Esophagus squamous epithelium (tissue), 4 donors: ENCODE measurements around the gene INPP5D.

ENCODE experiments used
- CTCF ChIP-seq, 6 experiments: fragments of 450-650 bp in 4 of 6; fragments of 200-600 bp in 2 of 6; sonication (generic) in 2 of 6; IDR thresholded peaks; one replicate each; pipeline ENCODE4 v1.5.1; 2016 to 2019; ENCODE audit warnings: antibody characterized with exemption in 6 of 6, mild to moderate bottlenecking in 4 of 6, moderate library complexity in 4 of 6
- POLR2A ChIP-seq, 4 donors: fragments of 450-650 bp; IDR thresholded peaks; one replicate each; pipeline ENCODE4 v1.6.1; 2017; ENCODE audit warnings: antibody characterized with exemption in 4 of 4, mild to moderate bottlenecking in 4 of 4, moderate library complexity in 3 of 4

DNA sequence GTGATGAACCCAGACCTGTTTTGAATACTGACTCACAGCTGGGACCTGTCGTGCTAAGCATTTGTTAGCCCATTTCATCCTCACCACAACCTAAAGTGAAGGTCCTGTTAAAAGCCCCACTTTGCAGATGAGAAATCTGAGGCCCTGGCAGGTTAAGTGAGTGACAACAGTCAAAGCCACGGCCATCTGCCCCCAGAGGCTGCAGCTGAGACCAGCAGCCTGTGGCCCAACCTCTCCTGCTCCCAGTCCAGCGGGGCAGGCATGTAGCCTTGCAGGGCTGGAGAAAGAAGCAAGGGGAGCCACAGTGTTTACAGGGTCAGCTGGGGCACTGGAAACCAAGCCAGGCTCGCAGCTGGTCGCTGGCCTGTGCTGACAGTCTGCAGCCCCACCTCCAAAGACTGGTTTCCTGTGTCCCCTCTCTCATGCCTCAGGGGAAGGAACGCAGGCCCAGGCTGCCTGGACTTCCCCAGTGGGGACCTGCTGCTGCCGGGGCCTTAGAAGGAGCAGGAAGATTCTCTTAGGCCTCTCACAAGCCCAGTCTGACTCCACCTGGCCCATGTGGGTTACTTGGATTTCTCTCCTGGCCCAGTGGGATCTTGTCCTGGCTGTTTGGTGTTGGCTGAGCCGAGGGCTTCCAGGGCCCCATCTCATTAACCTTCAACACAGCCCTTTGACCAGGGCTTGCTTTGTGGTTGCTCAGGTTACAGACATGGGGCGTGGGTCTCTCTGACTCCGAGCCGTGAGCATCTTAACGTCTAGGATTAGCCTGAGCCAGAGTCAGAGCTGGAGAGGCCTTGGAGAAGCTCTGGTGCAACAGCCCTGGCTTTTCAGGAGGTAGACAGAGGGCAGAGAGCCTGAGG lies 1.7 kb downstream of the INPP5D start:
- peak in 2 of 4 donors; percentile 37 to 41 for TF ChIP-seq POLR2A (IDR thresholded peaks at IDR 0.05)
- TF ChIP-seq CTCF (IDR thresholded peaks at IDR 0.05), result peak in 2 of 6 experiments; percentile 5 to 20
